Tibial nerve (tissue), 3 donors: ENCODE data around the gene FAM180A.

ENCODE experiments used
- CTCF ChIP-seq, 5 experiments: fragments of 200-600 bp in 3 of 5; fragments of 450-650 bp in 2 of 5; sonication (generic) in 3 of 5; IDR thresholded peaks; one replicate each; pipeline ENCODE4 v1.5.1; 2016 to 2019; ENCODE audit warnings: antibody characterized with exemption in 5 of 5, mild to moderate bottlenecking in 3 of 5, moderate library complexity in 2 of 5
- POLR2A ChIP-seq, 2 donors: fragments of 450-650 bp; IDR thresholded peaks; one replicate each; pipeline ENCODE4 v1.6.1; 2017; ENCODE audit warnings: antibody characterized with exemption in 2 of 2, mild to moderate bottlenecking in 2 of 2, moderate library complexity in 2 of 2

- TF ChIP-seq CTCF (IDR thresholded peaks at IDR 0.05) (no peak), POLR2A (IDR thresholded peaks at IDR 0.05) (no peak)
Observed at GRCh38 chr7:135777626-135778398, 29.2 kb upstream of the FAM180A start.
